MV-4-11 (cell line): ENCODE results near the gene UBA3.

ENCODE experiments used
- DNase-seq: peaks from one replicate; lab custom pipeline; 2025; lab: John Stamatoyannopoulos, UW

UBA3 gene

GRCh38 chr3:69097407-69098086, 17.4 kb upstream of the UBA3 start:
- no peak for DNase-seq

GRCh38 chr3:69096299-69096698, 16.1 kb upstream of the UBA3 start:
- no peak for DNase-seq

- DNase-seq = no peak
Measured at GRCh38 chr3:69095636-69096035, 15.5 kb upstream of the UBA3 start.

- peak; percentile 83 for DNase-seq
Measured at GRCh38 chr3:69094467-69095205, 14.5 kb upstream of the UBA3 start.

- DNase-seq = peak; percentile 86
Measured at GRCh38 chr3:69092030-69092516, 11.9 kb upstream of the UBA3 start.

- no peak for DNase-seq
Measured at GRCh38 chr3:69091389-69092029, 11.3 kb upstream of the UBA3 start.

- no peak for DNase-seq
Measured at GRCh38 chr3:69090021-69090420, 9.9 kb upstream of the UBA3 start.

GRCh38 chr3:69088063-69088462, 7.9 kb upstream of the UBA3 start:
- DNase-seq = peak; percentile 54

GRCh38 chr3:69087030-69087791, 7.0 kb upstream of the UBA3 start:
- no peak for DNase-seq

GRCh38 chr3:69085833-69086722, 5.9 kb upstream of the UBA3 start:
- peak; percentile 60 for DNase-seq

GRCh38 chr3:69085168-69085832, 5.1 kb upstream of the UBA3 start:
- no peak for DNase-seq

GRCh38 chr3:69084326-69085167, 4.4 kb upstream of the UBA3 start, which contains the start of gene ARL6IP5:
Gene ARL6IP5 (plus strand): TSS chr3:69084937. CDS start chr3:69085048, 111 bp downstream.
- peak; percentile 98 for DNase-seq

GRCh38 chr3:69082805-69083204, 2.6 kb upstream of the UBA3 start:
- DNase-seq = peak; percentile 90

GRCh38 chr3:69082361-69082760, 2.2 kb upstream of the UBA3 start:
- no peak for DNase-seq

GRCh38 chr3:69081583-69082262, 1.6 kb upstream of the UBA3 start:
- DNase-seq = no peak

GRCh38 chr3:69079269-69080159, 651 bp downstream of the UBA3 start:
- DNase-seq = no peak

GRCh38 chr3:69072928-69073327, 7.2 kb downstream of the UBA3 start:
- no peak for DNase-seq

GRCh38 chr3:69066121-69066520, 14.0 kb downstream of the UBA3 start:
- no peak for DNase-seq
